Measurements from ENCODE around the gene CLOCK.

GRCh38 chr4:55447108-55447708, 99.5 kb downstream of the CLOCK start:
- no peak for TF ChIP-seq EZH2phosphoT487 (IDR thresholded peaks at IDR 0.05)
- TF ChIP-seq, protein P1, sequence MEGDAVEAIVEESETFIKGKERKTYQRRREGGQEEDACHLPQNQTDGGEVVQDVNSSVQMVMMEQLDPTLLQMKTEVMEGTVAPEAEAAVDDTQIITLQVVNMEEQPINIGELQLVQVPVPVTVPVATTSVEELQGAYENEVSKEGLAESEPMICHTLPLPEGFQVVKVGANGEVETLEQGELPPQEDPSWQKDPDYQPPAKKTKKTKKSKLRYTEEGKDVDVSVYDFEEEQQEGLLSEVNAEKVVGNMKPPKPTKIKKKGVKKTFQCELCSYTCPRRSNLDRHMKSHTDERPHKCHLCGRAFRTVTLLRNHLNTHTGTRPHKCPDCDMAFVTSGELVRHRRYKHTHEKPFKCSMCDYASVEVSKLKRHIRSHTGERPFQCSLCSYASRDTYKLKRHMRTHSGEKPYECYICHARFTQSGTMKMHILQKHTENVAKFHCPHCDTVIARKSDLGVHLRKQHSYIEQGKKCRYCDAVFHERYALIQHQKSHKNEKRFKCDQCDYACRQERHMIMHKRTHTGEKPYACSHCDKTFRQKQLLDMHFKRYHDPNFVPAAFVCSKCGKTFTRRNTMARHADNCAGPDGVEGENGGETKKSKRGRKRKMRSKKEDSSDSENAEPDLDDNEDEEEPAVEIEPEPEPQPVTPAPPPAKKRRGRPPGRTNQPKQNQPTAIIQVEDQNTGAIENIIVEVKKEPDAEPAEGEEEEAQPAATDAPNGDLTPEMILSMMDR (IDR thresholded peaks at IDR 0.05), result no peak

Measured in neural progenitor cell (in vitro differentiated cells).